ENCODE measurements around the gene FUOM.

Gene FUOM

DNA sequence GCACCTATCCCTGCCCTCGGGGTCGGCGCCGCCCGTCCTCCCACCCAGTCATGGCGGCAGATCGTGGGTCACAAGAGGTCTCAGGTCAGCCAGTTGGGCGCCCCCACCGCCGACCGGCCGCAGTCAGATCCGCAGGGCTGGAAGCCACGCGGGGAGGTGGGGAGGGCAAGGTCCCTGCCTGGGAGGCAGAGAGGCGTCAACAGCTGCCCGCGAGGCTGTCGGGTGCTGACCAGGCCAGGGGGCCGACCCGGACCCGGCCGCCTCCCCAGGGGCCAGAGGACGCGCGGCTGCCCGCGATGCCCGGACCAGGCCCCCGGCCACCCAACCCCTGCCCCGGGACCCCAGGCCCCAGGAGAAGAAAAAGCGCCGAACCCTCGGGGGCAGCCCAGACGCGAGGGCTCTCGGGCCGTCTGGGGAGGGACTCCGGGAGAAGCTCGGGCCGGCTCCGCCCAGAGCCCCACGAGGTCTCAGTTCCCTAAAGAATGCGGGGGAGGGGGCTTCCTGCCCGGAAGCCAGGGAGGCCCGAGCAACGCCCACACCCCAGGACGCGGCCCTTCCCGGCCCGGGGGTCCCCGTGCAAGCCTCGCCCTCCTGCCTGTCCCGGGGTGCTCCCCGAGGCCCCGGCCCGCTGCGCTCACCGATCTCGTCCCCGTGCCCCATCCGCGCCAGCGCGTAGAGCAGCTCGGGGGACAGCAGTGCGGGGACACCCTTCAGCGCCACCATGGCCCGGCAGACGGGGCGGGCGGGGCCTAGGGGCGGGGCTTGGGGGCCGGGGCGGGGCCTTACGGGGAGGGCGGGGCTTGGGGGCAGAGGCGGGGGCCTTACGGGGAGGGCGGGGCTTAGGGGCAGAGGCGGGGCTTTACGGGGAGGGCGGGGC lies at the start of gene FUOM:
Gene FUOM (minus strand): TSS at position 735 of the 877 bp plus-strand sequence. CDS start 12 bp downstream, at position 723.
- peak; percentile 34 for DNase-seq (ENCODE audit: low read depth)
- H3K4me3 ChIP-seq (ENCODE audit: control insufficient read depth, low read depth, low read length): peak within 1 kb of the TSS; percentile 34
- no peak for TF ChIP-seq CTCF (conservative IDR thresholded peaks at IDR 0.05; ENCODE audit: control insufficient read depth, insufficient read depth, low read depth, low read length)

- DNase-seq (ENCODE audit: low read depth): peak; percentile 43
These were observed 48.2 kb upstream of the FUOM start for GRCh38 chr10:133405844-133406527.

DNA sequence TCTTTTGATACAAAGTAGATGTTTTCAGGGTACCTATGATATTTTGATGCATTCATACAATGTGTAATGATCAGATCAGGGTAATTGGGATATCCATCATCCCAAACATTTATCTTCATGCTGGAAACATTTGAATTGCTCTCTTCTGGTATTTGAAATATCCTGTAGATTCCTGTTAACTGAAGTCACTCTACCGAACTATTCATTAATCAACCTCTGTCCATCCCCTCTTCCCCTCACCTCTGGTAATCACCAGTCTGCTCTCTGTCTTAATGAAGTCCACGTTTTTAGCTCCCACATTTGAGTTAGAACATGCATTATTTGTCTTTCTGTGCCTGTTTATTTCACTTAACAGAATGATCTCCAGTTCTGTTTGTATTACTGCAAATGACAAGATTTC lies 47.5 kb upstream of the FUOM start:
- no peak overlapping the region for H3K4me3 ChIP-seq (ENCODE audit: control insufficient read depth, low read depth, low read length)

More at GRCh38 chr10:133405844-133406527, 48.2 kb upstream of the FUOM start:
- no peak overlapping the region for H3K4me3 ChIP-seq (ENCODE audit: control insufficient read depth, low read depth, low read length)
- no peak for TF ChIP-seq CTCF (conservative IDR thresholded peaks at IDR 0.05; ENCODE audit: control insufficient read depth, insufficient read depth, low read depth, low read length)

DNA sequence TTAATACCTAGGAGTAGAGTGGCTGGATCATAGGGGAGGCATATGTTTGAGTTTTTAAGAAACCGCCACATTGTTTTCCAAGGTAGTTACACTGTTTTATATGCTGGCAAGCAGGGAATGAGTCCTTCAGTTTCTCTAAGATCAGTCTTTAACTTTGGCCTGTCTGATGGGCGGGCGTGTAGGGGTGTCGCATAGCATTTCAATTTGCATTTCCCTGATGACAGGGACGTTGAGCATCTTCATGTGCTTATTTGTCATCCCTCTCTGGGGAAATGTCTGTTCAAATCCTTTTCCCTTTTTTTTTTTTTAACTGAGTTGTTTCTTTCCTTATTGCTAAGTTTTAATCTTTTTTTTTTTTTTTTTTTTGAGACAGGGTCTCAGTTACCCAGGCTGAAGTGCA lies 46.0 kb upstream of the FUOM start:
- H3K4me3 ChIP-seq (ENCODE audit: control insufficient read depth, low read depth, low read length): no peak overlapping the region
- TF ChIP-seq CTCF (conservative IDR thresholded peaks at IDR 0.05; ENCODE audit: control insufficient read depth, insufficient read depth, low read depth, low read length): no peak
- no peak for DNase-seq (ENCODE audit: low read depth)

More for the DNA sequence above, 47.5 kb upstream of the FUOM start:
- no peak for DNase-seq (ENCODE audit: low read depth)
- no peak for TF ChIP-seq CTCF (conservative IDR thresholded peaks at IDR 0.05; ENCODE audit: control insufficient read depth, insufficient read depth, low read depth, low read length)

DNA sequence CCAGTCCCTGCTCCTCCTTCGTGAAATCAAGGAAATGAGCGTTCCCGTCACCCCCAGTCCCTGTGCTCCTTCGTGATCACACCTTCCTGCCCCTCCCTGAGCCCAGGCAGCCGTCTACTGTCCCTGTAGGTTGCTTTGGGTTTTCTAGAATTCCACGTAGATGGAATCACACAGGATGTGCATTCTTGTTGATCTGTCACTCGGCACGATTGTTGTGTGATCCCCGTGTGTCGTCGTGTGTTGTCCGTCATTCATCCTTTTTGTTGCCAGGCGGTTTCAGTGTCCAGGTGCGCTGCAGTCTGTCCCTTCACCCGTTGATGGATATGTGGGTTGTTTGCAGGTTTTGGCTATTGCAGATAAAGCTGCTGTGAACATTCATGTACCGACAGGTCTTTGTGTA lies 45.5 kb upstream of the FUOM start:
- DNase-seq (ENCODE audit: low read depth): no peak
- no peak overlapping the region for H3K4me3 ChIP-seq (ENCODE audit: control insufficient read depth, low read depth, low read length)
- no peak for TF ChIP-seq CTCF (conservative IDR thresholded peaks at IDR 0.05; ENCODE audit: control insufficient read depth, insufficient read depth, low read depth, low read length)

- no peak overlapping the region for H3K4me3 ChIP-seq (ENCODE audit: control insufficient read depth, low read depth, low read length)
- no peak for TF ChIP-seq CTCF (conservative IDR thresholded peaks at IDR 0.05; ENCODE audit: control insufficient read depth, insufficient read depth, low read depth, low read length)
- no peak for DNase-seq (ENCODE audit: low read depth)
These were observed 44.3 kb upstream of the FUOM start for GRCh38 chr10:133401981-133402725.
